ENCODE measurements around the gene NRARP.

The NRARP gene

DNA sequence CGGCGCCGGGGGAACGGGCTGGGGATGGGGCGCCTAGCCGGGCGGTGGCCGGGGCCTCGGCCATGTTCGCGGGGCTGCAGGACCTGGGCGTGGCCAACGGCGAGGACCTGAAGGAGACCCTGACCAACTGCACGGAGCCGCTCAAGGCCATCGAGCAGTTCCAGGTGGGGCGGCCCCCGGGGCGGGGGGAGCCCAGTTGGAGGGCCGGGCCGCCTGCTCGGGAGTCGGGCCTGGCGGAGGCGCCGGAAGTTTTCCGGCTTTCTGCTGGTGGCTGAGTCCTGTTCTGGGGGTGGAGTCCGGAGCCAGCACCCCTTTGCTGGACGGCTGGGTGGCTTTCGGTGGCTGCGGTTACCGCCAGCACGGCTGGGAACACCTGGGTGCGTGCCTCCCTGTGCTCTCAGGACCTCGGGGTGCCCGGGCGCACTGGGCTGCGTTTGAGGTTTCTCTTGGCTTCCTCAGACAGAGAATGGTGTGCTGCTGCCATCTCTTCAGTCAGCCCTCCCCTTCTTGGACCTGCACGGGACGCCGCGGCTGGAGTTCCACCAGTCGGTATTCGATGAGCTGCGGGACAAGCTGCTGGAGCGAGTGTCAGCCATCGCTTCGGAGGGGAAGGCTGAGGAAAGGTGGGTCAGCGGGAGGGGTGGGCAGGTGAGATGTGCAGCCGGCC lies 46.5 kb downstream of the NRARP start:
- peak; percentile 44 for DNase-seq

DNA sequence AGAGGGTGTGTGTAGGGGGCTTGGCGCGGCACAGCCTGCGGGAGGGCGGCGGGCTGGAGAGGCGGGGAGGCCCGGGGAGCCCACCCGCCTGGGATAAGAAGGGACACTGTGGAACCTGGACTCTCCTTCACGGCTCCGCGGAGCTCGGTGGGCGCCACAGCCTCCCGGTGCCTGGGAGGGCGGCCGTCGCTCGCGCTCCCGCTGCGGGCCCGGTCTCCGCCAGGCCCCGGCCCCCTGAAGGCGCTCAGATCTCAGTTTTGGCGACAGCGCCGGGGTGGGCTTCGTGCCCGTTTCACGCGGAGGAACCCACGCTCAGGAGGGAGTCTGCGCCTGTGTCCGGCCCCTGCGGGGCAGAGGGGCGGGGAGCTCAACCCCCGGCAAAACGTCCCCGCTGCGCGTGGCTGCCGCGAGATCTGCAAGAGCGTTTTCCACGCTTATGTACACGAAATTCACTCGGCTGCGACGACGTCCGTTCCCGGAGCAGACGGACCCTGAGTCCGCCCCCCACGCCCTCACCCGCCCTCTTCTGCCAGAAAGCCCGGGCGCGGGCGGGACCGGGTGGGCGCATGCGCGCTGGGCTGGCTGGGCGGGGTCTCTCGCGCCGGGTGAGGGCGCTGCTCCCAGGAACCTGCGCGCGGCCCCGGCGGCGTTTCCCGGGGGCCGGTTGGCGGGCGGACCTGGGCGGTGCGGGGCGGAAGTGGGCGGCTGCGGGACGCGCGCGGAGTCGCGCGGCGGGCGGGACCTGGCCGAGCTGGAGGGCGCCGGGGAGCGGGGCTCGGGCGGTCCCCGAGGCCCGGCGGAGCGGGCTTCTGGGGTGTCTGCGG lies 47.2 kb downstream of the NRARP start, which contains the start of gene NELFB:
TSS of gene NELFB (plus strand) at position 704 of the 824 bp plus-strand sequence.
- peak; percentile 76 for DNase-seq

DNA sequence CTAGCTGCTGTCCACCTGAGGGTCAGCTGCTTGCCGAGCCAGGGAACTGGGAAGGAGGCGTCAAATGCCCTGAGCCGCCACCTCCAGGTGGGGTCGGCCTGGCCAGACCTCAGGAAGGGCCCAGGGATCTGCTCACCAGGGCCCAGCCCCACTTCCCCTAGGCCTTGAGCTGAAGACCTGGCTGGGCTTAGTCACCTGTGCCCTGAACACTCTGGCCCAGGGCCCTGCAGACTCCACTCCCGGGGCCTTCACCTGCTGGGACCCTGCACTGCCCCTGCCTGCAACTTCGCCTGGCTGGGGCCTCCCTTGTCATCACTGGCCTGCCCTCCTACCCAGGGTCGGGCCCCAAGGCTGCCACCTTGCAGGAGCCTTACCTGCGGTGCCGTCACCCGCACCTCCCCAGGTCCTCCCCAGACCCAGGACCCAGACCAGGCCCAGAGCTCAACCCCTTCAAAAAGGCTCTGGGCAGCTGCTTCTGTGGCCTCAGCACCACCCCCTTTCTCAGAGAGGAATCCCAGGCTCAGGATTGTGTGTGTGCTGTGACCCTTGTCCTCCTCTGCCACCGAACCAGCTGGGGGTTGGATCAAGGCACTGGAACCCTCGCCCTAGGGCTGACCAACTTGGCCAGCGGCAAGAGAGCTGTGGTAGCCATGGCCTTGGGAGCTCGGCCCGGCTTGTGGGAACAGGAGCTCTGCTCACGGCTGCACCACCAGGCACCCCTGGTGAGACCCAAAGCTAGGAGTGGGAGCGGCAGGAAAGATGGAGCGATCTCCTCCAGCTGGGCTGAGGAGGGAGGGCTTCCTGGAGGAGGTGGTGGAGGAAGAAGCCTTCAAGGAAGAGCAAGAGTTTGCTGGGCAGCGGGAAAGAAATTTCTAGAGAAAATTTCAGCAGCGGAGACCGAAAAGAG lies 48.1 kb downstream of the NRARP start:
- no peak for DNase-seq

DNA sequence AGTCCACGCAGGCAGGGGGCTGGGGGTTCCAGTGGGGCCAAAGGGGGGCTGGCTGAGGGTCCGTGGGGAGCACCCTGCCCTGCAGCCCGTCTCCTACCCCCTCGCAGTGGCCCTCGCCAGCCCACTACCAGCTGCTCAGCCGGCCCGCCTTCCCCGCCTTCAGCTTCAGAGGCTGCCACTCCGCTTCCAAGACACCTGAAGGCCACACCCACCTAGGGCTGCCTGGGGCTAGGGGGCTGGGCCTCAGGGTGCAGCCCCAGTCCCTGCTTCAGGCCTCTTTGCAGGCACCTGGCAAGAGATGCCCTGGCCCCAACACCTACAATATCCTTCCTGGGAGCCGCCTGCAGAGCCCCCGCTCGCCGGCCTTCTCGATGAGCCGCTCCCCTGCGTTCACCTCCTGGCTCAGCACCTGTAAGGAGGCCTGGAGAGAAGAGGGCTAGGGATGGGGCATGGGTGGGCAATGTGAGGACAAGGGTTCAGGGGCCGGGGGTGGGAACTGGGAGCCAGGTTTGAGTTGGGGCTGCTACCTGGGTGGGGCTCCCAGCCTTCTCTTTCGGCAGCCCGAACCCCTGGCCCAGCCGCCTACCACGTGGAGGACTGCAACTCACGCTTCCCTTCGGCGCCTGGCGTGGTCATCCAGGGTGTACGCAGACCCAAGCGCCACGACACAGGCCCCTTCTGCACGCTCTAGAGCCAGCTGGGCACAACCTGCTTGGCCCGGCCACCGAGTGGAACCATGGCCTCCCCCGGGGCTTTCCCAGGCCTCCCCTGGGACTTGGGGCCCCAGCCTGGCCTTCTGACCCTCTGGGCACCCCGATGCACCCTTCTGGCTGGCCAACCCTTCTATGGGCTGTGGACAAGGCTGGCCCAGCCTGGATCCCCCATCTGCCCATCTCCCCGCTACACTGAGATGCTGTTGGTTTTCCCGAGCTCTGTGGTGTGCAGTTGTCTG lies 49.2 kb downstream of the NRARP start:
- DNase-seq: no peak

DNA sequence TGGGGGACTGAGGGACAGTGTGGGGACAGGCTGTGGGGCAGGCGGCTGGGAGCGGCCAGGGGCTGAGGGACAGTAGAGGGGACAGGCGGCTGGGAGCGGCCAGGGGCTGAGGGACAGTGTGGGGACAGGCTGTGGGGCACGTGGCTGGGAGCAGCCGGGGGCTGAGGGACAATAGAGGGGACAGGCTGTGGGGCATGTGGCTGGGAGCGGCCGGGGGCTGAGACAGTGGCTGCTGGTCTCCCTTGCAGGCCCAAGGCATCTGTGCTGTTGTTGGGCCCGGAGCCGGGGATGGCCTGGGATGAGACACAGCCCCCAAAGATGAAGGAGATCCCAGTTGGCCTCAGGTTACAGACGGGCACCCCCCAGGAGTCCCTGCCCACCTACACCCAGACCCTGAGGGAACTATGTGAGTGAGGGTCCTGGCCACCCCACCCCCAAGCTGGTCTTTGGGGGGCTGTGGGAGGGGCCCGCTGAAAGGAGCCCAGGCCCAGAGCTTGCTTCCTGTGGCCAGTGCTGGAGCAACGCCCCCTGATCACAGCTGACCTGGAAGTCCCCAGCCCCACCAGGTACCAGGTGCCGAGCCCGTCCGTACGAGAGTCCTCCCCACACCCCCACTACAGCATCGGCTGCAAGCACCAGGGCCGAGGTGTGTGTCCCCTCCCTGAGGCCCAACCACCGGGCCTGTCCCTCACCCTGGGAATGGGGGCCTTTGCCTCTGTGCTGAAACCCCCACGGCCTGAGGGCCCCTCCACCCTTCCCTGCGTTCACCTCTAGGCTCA lies 50.4 kb downstream of the NRARP start:
- DNase-seq: no peak

DNA sequence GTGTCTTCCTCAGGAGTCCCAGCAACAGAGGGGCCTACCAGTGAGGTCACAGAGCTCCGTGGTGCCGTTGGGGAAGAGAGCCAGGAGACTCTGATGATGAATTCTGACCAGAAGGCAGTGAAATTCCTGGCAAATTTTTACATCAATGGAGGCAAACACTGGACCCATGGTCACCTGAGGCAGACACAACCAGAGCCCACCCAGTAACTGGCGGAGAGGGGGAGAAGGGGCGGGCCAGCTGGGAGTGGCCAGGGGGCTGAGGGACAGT lies 50.9 kb downstream of the NRARP start, which contains the start of gene STPG3:
TSS of gene STPG3 (plus strand) at position 93 of the 268 bp plus-strand sequence. CDS start at position 94, 1 bp downstream.
- DNase-seq: no peak

DNA sequence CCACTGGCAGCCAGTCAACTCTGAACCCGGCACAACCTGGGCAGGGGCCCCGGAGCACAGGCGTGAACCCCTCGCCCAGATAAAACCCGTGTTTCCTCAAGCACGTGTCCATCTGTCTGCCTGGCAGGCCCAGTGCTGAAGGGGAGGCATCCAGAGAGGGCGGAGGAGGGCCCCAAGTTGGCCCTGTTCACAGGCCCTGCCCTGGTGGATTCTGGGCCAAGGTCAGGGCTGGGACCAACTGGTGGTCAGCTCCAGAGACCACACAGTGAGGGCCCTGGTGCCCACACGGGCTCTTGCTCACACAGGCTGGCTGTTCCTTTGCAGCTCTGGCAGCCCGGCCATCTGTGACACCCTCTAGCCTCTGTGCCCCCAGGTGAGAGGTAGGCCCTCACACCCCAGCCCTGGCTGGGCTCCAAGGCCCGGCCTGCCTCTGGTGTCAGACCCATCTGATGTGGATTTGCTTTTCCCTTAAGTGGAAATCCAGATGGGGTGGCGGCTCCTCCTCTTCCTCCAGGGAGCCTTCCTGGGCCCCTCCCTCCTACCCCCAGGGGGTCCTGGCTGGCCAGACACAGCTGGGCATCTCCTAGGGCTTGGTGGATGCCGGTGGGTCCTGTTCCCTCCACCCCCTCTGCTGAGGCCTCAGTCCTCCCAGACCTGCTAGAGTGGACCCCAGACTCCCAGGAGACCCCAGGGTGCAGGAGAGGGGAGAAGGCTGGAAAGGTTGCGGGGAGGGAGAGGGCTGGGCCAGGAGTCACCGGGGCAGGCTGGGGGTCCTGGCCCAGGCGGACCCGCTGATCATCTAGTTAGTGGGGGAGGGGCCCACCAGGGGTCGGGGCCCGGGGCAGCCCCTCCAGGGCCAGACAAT lies 51.5 kb downstream of the NRARP start:
- no peak for DNase-seq
